Medulla oblongata (tissue), 1 donor: ENCODE data around the gene ARRDC2.
A peak's percentile ranks its signal among the peaks of the same experiment; 100 is the strongest.
"Not testable (repeated sequence)": the region's sequence is repeated elsewhere in the genome, so short reads cannot be mapped to it uniquely, and the experiment has no call there.

Source experiments
- DNase-seq: peaks from one replicate; pipeline ENCODE4 v3.0.0-alpha.2; 2015; ENCODE audit errors: extremely low spot score

The ARRDC2 gene

GRCh38 chr19:17989425-17990094 lies 18.4 kb upstream of the ARRDC2 start:
- no peak for DNase-seq

GRCh38 chr19:17993076-17993813 lies 14.7 kb upstream of the ARRDC2 start:
- no peak for DNase-seq

- peak; percentile 91 for DNase-seq
These were observed 11.1 kb upstream of the ARRDC2 start for GRCh38 chr19:17996826-17997316.

- DNase-seq: no peak
These were observed 9.8 kb upstream of the ARRDC2 start for GRCh38 chr19:17997969-17998826.

GRCh38 chr19:17998827-17999150 lies 9.2 kb upstream of the ARRDC2 start:
- no peak for DNase-seq

- no peak for DNase-seq
These were observed 8.1 kb upstream of the ARRDC2 start for GRCh38 chr19:17999684-18000479.

- peak; percentile 48 for DNase-seq
These were observed 7.5 kb upstream of the ARRDC2 start for GRCh38 chr19:18000480-18000914.

- peak; percentile 84 for DNase-seq
These were observed 6.8 kb upstream of the ARRDC2 start for GRCh38 chr19:18000915-18001776.

- DNase-seq: no peak
These were observed 6.1 kb upstream of the ARRDC2 start for GRCh38 chr19:18001777-18002345.

- peak; percentile 32 for DNase-seq
These were observed 5.6 kb upstream of the ARRDC2 start for GRCh38 chr19:18002347-18002850.

- not testable (repeated sequence) for DNase-seq
These were observed 2.2 kb upstream of the ARRDC2 start for GRCh38 chr19:18005750-18006149.

GRCh38 chr19:18007044-18007916 lies 690 bp upstream of the ARRDC2 start:
- peak; percentile 92 for DNase-seq

GRCh38 chr19:18008814-18009213 lies 844 bp downstream of the ARRDC2 start:
- no peak for DNase-seq

- DNase-seq: no peak
These were observed 1.6 kb downstream of the ARRDC2 start for GRCh38 chr19:18009412-18010066.

- no peak for DNase-seq
These were observed 2.2 kb downstream of the ARRDC2 start for GRCh38 chr19:18010149-18010548.

GRCh38 chr19:18013210-18014111 lies 5.5 kb downstream of the ARRDC2 start:
- peak; percentile 26 for DNase-seq

- DNase-seq: no peak
These were observed 6.2 kb downstream of the ARRDC2 start for GRCh38 chr19:18014197-18014596.
